Activated CD8-positive, alpha-beta T cell treated with anti-CD3 and anti-CD28 coated beads for 36 hours (primary cell): Measurements from ENCODE around the gene DAB1. TPM values are rescaled to one million over a fixed set of nuclear protein-coding genes. Genes with fewer than 3 reads are reported as not detected.

ENCODE experiments used
- ATAC-seq: fragments of 200-7000 bp; cut with Tn5 transposase; one replicate; pipeline ENCODE4 v1.10.0; 2021; ENCODE audit warnings: mild to moderate bottlenecking, moderate library complexity
- CTCF ChIA-PET: fragments of 350-600 bp; sonication (Branson Sonifier 250); formaldehyde crosslinking; loops from one replicate; lab custom pipeline; 2021; ENCODE audit warnings: antibody characterized with exemption; lab: Charles Lee
- POLR2A ChIA-PET: fragments of 350-600 bp; sonication (Branson Sonifier 250); formaldehyde crosslinking; loops from one replicate; lab custom pipeline; 2021; ENCODE audit warnings: antibody characterized with exemption; lab: Charles Lee
- DNase-seq: peaks from one replicate; pipeline ENCODE4 v3.0.0-alpha.2; 2020
- H3K27ac Mint-ChIP-seq: one replicate; pipeline ENCODE4 v1.8.0; 2021; ENCODE audit warnings: mild to moderate bottlenecking, mixed read lengths
- H3K27me3 Mint-ChIP-seq: one replicate; pipeline ENCODE4 v1.8.0; 2021; ENCODE audit warnings: mixed read lengths
- H3K36me3 Mint-ChIP-seq: one replicate; pipeline ENCODE4 v1.8.0; 2021; ENCODE audit warnings: low read depth, mixed read lengths
- H3K4me1 Mint-ChIP-seq: one replicate; pipeline ENCODE4 v1.8.0; 2021; ENCODE audit warnings: low read depth, mixed read lengths
- H3K4me3 Mint-ChIP-seq: one replicate; pipeline ENCODE4 v1.8.0; 2021; ENCODE audit warnings: mild to moderate bottlenecking, moderate library complexity, mixed read lengths
- H3K9me3 Mint-ChIP-seq: one replicate; pipeline ENCODE4 v1.8.0; 2021; ENCODE audit warnings: mixed read lengths
- CTCF ChIP-seq: fragments of 200-600 bp; IDR thresholded peaks from one replicate; pipeline ENCODE4 v1.8.0; 2022; ENCODE audit warnings: antibody characterized with exemption, mild to moderate bottlenecking
- intact Hi-C: fragments of 100-400 bp; cut with micrococcal nuclease; formaldehyde crosslinking; loops from one replicate; pipeline ENCODE4 v1.10.0; 2022
- total RNA-seq, 2 experiments: library from RNA; stranded (reverse); gene quantifications; one replicate each; pipeline ENCODE4 v1.2.3, GENCODE V29; 2021

DAB1 gene
- total RNA-seq, 2 experiments from 2014 or later: not detected

GRCh38 chr1:57316291-57316690 is 107.6 kb downstream of the DAB1 start:
- no peaks in the 10 kb centered on the region for H3K36me3 Mint-ChIP-seq
- H3K9me3 Mint-ChIP-seq: no peaks in the 10 kb centered on the region
- ATAC-seq (no peak), DNase-seq (no peak)
- no peak for TF ChIP-seq CTCF
- ChIA-PET CTCF (no interaction called here), POLR2A (no interaction called here)
- no peaks in the 10 kb centered on the region for H3K4me1 Mint-ChIP-seq
- H3K4me3 Mint-ChIP-seq: no peak overlapping the region
- H3K27ac Mint-ChIP-seq: no peak overlapping the region
- H3K27me3 Mint-ChIP-seq: peaks cover 2% of the 10 kb centered on the region
- intact Hi-C loops: no loop called here

- POLR2A ChIA-PET: no interaction called here
- no peaks in the 10 kb centered on the region for H3K9me3 Mint-ChIP-seq
- CTCF ChIA-PET: no interaction called here
- DNase-seq: no peak
- intact Hi-C loops: no loop called here
- H3K4me3 Mint-ChIP-seq: no peak overlapping the region
- H3K27ac Mint-ChIP-seq: no peak overlapping the region
- no peaks in the 10 kb centered on the region for H3K36me3 Mint-ChIP-seq
- no peaks in the 10 kb centered on the region for H3K4me1 Mint-ChIP-seq
- TF ChIP-seq CTCF: no peak
- H3K27me3 Mint-ChIP-seq: no peaks in the 10 kb centered on the region
- ATAC-seq: no peak
Measured at GRCh38 chr1:57312869-57313268, 111.0 kb downstream of the DAB1 start.

GRCh38 chr1:57311411-57311810 is 112.4 kb downstream of the DAB1 start:
- no peak overlapping the region for H3K27ac Mint-ChIP-seq
- peaks cover 6% of the 10 kb centered on the region for H3K9me3 Mint-ChIP-seq
- ChIA-PET POLR2A (no interaction called here), CTCF (no interaction called here)
- no peaks in the 10 kb centered on the region for H3K27me3 Mint-ChIP-seq
- no peak overlapping the region for H3K4me3 Mint-ChIP-seq
- ATAC-seq (no peak), DNase-seq (no peak)
- H3K36me3 Mint-ChIP-seq: peaks cover 1% of the 10 kb centered on the region
- intact Hi-C loops: no loop called here
- no peak for TF ChIP-seq CTCF
- peaks cover 8% of the 10 kb centered on the region for H3K4me1 Mint-ChIP-seq

GRCh38 chr1:57311006-57311405 is 112.9 kb downstream of the DAB1 start:
- Mint-ChIP-seq H3K4me3 (no peak overlapping the region), H3K4me1 (peaks cover 8% of the 10 kb centered on the region), H3K9me3 (peaks cover 6% of the 10 kb centered on the region), H3K27me3 (no peaks in the 10 kb centered on the region), H3K27ac (no peak overlapping the region), H3K36me3 (peaks cover 1% of the 10 kb centered on the region)
- POLR2A ChIA-PET: no interaction called here
- DNase-seq (no peak), ATAC-seq (no peak)
- intact Hi-C loops: no loop called here
- TF ChIP-seq CTCF: no peak
- CTCF ChIA-PET: no interaction called here

- H3K27ac Mint-ChIP-seq: no peak overlapping the region
- peaks cover 6% of the 10 kb centered on the region for H3K9me3 Mint-ChIP-seq
- POLR2A ChIA-PET: no interaction called here
- no peak for ATAC-seq
- H3K27me3 Mint-ChIP-seq: no peaks in the 10 kb centered on the region
- no peak overlapping the region for H3K4me3 Mint-ChIP-seq
- CTCF ChIA-PET: interaction anchor here (1.2 kb wide), 1 partner anchor 12 kb away, joined by 4 read pairs; no protein-coding TSS in a partner anchor
- H3K36me3 Mint-ChIP-seq: peaks cover 1% of the 10 kb centered on the region
- DNase-seq: no peak
- TF ChIP-seq CTCF: no peak
- intact Hi-C loops: no loop called here
- H3K4me1 Mint-ChIP-seq: peaks cover 8% of the 10 kb centered on the region
Measured at GRCh38 chr1:57309630-57310029, 114.2 kb downstream of the DAB1 start.
